K562 (cell line): ENCODE results near the gene OR2A42. TPM values are rescaled to one million over a fixed set of nuclear protein-coding genes. Genes with fewer than 3 reads are reported as not detected.
"Not testable (repeated sequence)": the region's sequence is repeated elsewhere in the genome, so short reads cannot be mapped to it uniquely, and the experiment has no call there.

ENCODE experiments used
- ATAC-seq: fragments of 200-7000 bp; cut with Tn5 transposase; 3 replicates; pipeline ENCODE4 v1.9.1; 2020; ENCODE audit warnings: moderate library complexity
- BruUV-seq: library from RNA; stranded (reverse); fragments of 400-500 nt; replicated peaks from 2 replicates; lab custom pipeline; 2021; lab: Mats Ljungman, UMichigan
- CTCF ChIA-PET: fragments of 300-600 bp; formaldehyde crosslinking; extraction: SDS; loops from one replicate; lab custom pipeline; 2021; ENCODE audit warnings: low intra/inter-chr PET ratio; lab: Yijun Ruan, JAX
- POLR2A ChIA-PET: fragments of 300-600, 350-650 bp; sonication (Branson Sonifier 250); formaldehyde crosslinking; extraction: SDS; loops from one replicate; lab custom pipeline; 2021; ENCODE audit warnings: antibody characterized with exemption, inconsistent platforms; lab: Yijun Ruan, JAX
- DNase-seq, 4 experiments: peaks; one replicate each; pipeline versions ENCODE4 v3.0.0 to v3.0.0-alpha.2; 2011 to 2018; ENCODE audit warnings: low spot score in 3 of 4, mixed read lengths in 3 of 4; ENCODE audit errors: extremely low read depth in 1 of 4
- FAIRE-seq: peaks from 2 replicates; lab custom pipeline; 2011; peaks lifted over from hg19 to GRCh38; lab: Jason Lieb, UNC
- H2AFZ ChIP-seq: 2 replicates; pipeline ENCODE4 v1.6.0; 2011; ENCODE audit warnings: low read depth, low read length, control low read depth, inconsistent platforms
- H3K27ac ChIP-seq: fragments of 200-600 bp; 3 replicates; pipeline ENCODE4 v1.8.0; 2011; ENCODE audit warnings: low read depth, mild to moderate bottlenecking, control low read depth, inconsistent platforms, low read length, moderate library complexity, mixed read lengths; ENCODE audit errors: extremely low read depth
- H3K27me3 ChIP-seq, 2 experiments: fragments of 300-600 bp in 1 of 2; 2 replicates in 1 of 2; 3 replicates in 1 of 2; pipeline versions ENCODE4 v1.6.0 to v1.8.0; 2011; ENCODE audit warnings: inconsistent platforms in 2 of 2, low read length in 2 of 2, mild to moderate bottlenecking in 1 of 2, mixed read lengths in 1 of 2, moderate library complexity in 1 of 2; ENCODE audit not compliant: control insufficient read depth in 2 of 2, insufficient read depth in 2 of 2
- H3K36me3 ChIP-seq: fragments of 300-600 bp; 3 replicates; pipeline ENCODE4 v1.8.0; 2011; ENCODE audit warnings: mild to moderate bottlenecking, low read length, inconsistent platforms; ENCODE audit not compliant: control insufficient read depth, insufficient read depth
- H3K4me1 ChIP-seq, 2 experiments: fragments of 200-600 bp in 1 of 2; replicated peaks in 1 of 2; 2 replicates in 1 of 2; 3 replicates in 1 of 2; pipeline versions ENCODE4 v1.5.1 to v1.8.0; 2011; ENCODE audit warnings: inconsistent platforms in 2 of 2, low read length in 2 of 2, mild to moderate bottlenecking in 1 of 2, mixed read lengths in 1 of 2, moderate library complexity in 1 of 2; ENCODE audit not compliant: control insufficient read depth in 2 of 2, insufficient read depth in 2 of 2
- H3K4me2 ChIP-seq: 2 replicates; pipeline ENCODE4 v1.6.1; 2011; ENCODE audit warnings: low read length, control low read depth, inconsistent platforms, mixed read lengths; ENCODE audit not compliant: insufficient read depth
- H3K4me3 ChIP-seq: fragments of 200-600 bp; sonication (generic), shearing (Covaris generic); 2 replicates; pipeline ENCODE4 v1.5.1; 2016; ENCODE audit warnings: control low read depth, inconsistent platforms
- H3K79me2 ChIP-seq: fragments of 200-600 bp; 3 replicates; pipeline ENCODE4 v1.8.0; 2011; ENCODE audit warnings: low read length, inconsistent platforms; ENCODE audit not compliant: control insufficient read depth, insufficient read depth
- H3K9ac ChIP-seq, 2 experiments: 2 replicates each; pipeline versions ENCODE4 v1.6.0 to v1.6.1; 2011; ENCODE audit warnings: low read depth in 2 of 2, low read length in 2 of 2, control low read depth in 1 of 2, inconsistent platforms in 1 of 2, mild to moderate bottlenecking in 1 of 2, mixed read lengths in 1 of 2; ENCODE audit not compliant: insufficient read depth in 1 of 2
- H3K9me1 ChIP-seq: one replicate; pipeline ENCODE4 v1.6.0; 2011; ENCODE audit warnings: inconsistent platforms, mild to moderate bottlenecking, low read length, moderate library complexity; ENCODE audit not compliant: control insufficient read depth, insufficient read depth
- H3K9me3 ChIP-seq: replicated peaks from 2 replicates; pipeline ENCODE4 v1.5.1; 2011; ENCODE audit warnings: low read depth, low read length, inconsistent platforms; ENCODE audit not compliant: control insufficient read depth, insufficient read depth
- H4K20me1 ChIP-seq: replicated peaks from 2 replicates; pipeline ENCODE4 v1.6.1; 2011; ENCODE audit warnings: low read length, inconsistent platforms, mixed read lengths; ENCODE audit not compliant: control insufficient read depth, insufficient read depth
- CTCF ChIP-seq, 3 experiments: IDR thresholded peaks in 2 of 3; conservative IDR thresholded peaks in 1 of 3; 2 replicates each; pipeline ENCODE4 v1.5.1; 2011 to 2012; ENCODE audit warnings: low read length in 3 of 3, mild to moderate bottlenecking in 3 of 3, control low read depth in 2 of 3, improper control_type of control experiment in 1 of 3, inconsistent platforms in 1 of 3, low read depth in 1 of 3, mixed read lengths in 1 of 3, moderate library complexity in 1 of 3; ENCODE audit not compliant: insufficient read depth in 2 of 3
- DEAF1 ChIP-seq: fragments of 450-650 bp; formaldehyde crosslinking; IDR thresholded peaks from 2 replicates; pipeline ENCODE4 v1.4.0; 2020; ENCODE audit warnings: mild to moderate bottlenecking, moderate library complexity
- RAD21 ChIP-seq, 2 experiments: fragments of 250-450 bp in 1 of 2; fragments of 450-650 bp in 1 of 2; sonication (Bioruptor Pico) in 1 of 2; formaldehyde crosslinking in 1 of 2; IDR thresholded peaks in 1 of 2; conservative IDR thresholded peaks in 1 of 2; 2 replicates each; pipeline versions ENCODE4 v1.4.0 to v1.8.0; 2020 to 2022; ENCODE audit warnings: mild to moderate bottlenecking in 2 of 2, moderate library complexity in 1 of 2
- ZNF512 ChIP-seq: IDR thresholded peaks from 2 replicates; pipeline ENCODE4 v1.6.1; 2016; ENCODE audit warnings: missing genetic modification characterization, missing compliant biosample characterization
- WGBS: fragments of 100-300 bp; shearing (Covaris generic); methylation state at CpG from one replicate; pipeline ENCODE4 v1.1.6; 2016; ENCODE audit warnings: low coverage, mixed read lengths; ENCODE audit not compliant: insufficient coverage; ENCODE audit errors: missing lambda C conversion rate; 5-methylcytosine and 5-hydroxymethylcytosine counted together
- in situ Hi-C: fragments of 300-500 bp; cut with MboI; formaldehyde crosslinking; loops from 4 replicates; pipeline ENCODE4 v1.15.0; 2018; ENCODE audit warnings: inconsistent platforms, mixed read lengths
- intact Hi-C: fragments of 100-400 bp; cut with micrococcal nuclease; formaldehyde crosslinking; loops from 2 replicates; pipeline ENCODE4 v1.14.2; 2022
- polyA plus RNA-seq, 8 experiments: library from polyadenylated mRNA; depleted of rRNA in 4 of 8; stranded (reverse) in 5 of 8; unstranded in 3 of 8; fragments of >200 nt; fragmentation: Nextera tagmentation in 2 of 8; fragmentation: Illumina TruSeq in 1 of 8; extraction: Ambion mirVana in 2 of 8; extraction: Trizol in 1 of 8; gene quantifications; 2 replicates each; pipeline versions ENCODE4 v1.2.1 to v1.2.3, GENCODE V29; 2011 to 2014; ENCODE audit warnings: inconsistent platforms in 1 of 8, missing spikeins in 1 of 8
- total RNA-seq, 7 experiments: library from RNA; depleted of rRNA in 6 of 7; stranded (reverse); fragments of >200 nt in 6 of 7; fragmentation: Illumina TruSeq in 2 of 7; extraction: Trizol in 2 of 7; gene quantifications; 2 replicates each; pipeline versions ENCODE4 v1.2.1 to v1.2.3, GENCODE V29; 2011 to 2021; ENCODE audit warnings: low replicate concordance in 1 of 7
- TF ChIP-seq, protein P1 (sequence below), 2 experiments: fragments of 450-650 bp; formaldehyde crosslinking in 1 of 2; IDR thresholded peaks; 2 replicates each; pipeline versions ENCODE4 v1.4.0 to v1.6.1; 2014 to 2020; ENCODE audit warnings: mild to moderate bottlenecking in 2 of 2, borderline replicate concordance in 1 of 2, low read depth in 1 of 2

OR2A42 gene
- total and polyA plus RNA-seq, 9 of the 15 experiments (the other 6 are each of a cell fraction or from before 2014, with no cell fraction given), result not detected

GRCh38 chr7:144178380-144179164 is 60.8 kb downstream of the OR2A42 start:
- H3K79me2 ChIP-seq, H3K4me3 ChIP-seq, POLR2A ChIA-PET, H3K27ac ChIP-seq, H3K9me1 ChIP-seq, H3K4me1 ChIP-seq, CTCF ChIA-PET, H4K20me1 ChIP-seq, H3K9me3 ChIP-seq, BruUV-seq, H3K36me3 ChIP-seq, H2AFZ ChIP-seq, H3K9ac ChIP-seq, in situ Hi-C loops, H3K27me3 ChIP-seq, H3K4me2 ChIP-seq: not testable (repeated sequence)
- 0% methylated on average over 3 of the region's 10 CpGs for WGBS
- DNase-seq (peak in 1 of 4 experiments; percentile 27), FAIRE-seq (peak; percentile 35), ATAC-seq (peak; percentile 97)
- TF ChIP-seq RAD21 (CRISPR knock-in tag; conservative IDR thresholded peaks at IDR 0.05 in 1 of 2, IDR thresholded peaks at IDR 0.05 in 1 of 2) (peak; percentile 55 to 64), CTCF (IDR thresholded peaks at IDR 0.05 in 2 of 3, conservative IDR thresholded peaks at IDR 0.05 in 1 of 3; ENCODE audit: insufficient read depth in 2 of 3, low read depth in 1 of 3, low read length in 3 of 3) (peak in 2 of 3 experiments; percentile 20 to 29; a peak in 1 of 6 replicates), ZNF512 (tag) (peak; percentile 4; the same call in 1 of the 2 replicates), DEAF1 (CRISPR knock-in tag) (peak; percentile 28; the same call in 1 of the 2 replicates)
- TF ChIP-seq, protein P1, sequence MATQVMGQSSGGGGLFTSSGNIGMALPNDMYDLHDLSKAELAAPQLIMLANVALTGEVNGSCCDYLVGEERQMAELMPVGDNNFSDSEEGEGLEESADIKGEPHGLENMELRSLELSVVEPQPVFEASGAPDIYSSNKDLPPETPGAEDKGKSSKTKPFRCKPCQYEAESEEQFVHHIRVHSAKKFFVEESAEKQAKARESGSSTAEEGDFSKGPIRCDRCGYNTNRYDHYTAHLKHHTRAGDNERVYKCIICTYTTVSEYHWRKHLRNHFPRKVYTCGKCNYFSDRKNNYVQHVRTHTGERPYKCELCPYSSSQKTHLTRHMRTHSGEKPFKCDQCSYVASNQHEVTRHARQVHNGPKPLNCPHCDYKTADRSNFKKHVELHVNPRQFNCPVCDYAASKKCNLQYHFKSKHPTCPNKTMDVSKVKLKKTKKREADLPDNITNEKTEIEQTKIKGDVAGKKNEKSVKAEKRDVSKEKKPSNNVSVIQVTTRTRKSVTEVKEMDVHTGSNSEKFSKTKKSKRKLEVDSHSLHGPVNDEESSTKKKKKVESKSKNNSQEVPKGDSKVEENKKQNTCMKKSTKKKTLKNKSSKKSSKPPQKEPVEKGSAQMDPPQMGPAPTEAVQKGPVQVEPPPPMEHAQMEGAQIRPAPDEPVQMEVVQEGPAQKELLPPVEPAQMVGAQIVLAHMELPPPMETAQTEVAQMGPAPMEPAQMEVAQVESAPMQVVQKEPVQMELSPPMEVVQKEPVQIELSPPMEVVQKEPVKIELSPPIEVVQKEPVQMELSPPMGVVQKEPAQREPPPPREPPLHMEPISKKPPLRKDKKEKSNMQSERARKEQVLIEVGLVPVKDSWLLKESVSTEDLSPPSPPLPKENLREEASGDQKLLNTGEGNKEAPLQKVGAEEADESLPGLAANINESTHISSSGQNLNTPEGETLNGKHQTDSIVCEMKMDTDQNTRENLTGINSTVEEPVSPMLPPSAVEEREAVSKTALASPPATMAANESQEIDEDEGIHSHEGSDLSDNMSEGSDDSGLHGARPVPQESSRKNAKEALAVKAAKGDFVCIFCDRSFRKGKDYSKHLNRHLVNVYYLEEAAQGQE (IDR thresholded peaks at IDR 0.05; ENCODE audit: borderline replicate concordance), result peak; percentile 42; the same call in 1 of the 2 replicates
- TF ChIP-seq, protein P1 (CRISPR knock-in tag; IDR thresholded peaks at IDR 0.05; ENCODE audit: low read depth), result not testable (repeated sequence)
- intact Hi-C loops, result loop anchor here (10.0 kb wide), 1 partner anchor 216 kb away; no protein-coding TSS in a partner anchor
